OCI-LY7 (cell line): ENCODE data around the gene ZNF552. TPM values are rescaled to one million over a fixed set of nuclear protein-coding genes. Genes with fewer than 3 reads are reported as not detected.
A peak's percentile ranks its signal among the peaks of the same experiment; 100 is the strongest.

Source experiments
- BruUV-seq: library from RNA; stranded (reverse); fragments of 400-500 nt; replicated peaks from 2 replicates; lab custom pipeline; 2021; lab: Mats Ljungman, UMichigan
- CTCF ChIA-PET: fragments of 300-600 bp; sonication (Branson Sonifier 250); formaldehyde crosslinking; loops from one replicate; lab custom pipeline; 2022; ENCODE audit warnings: antibody characterized with exemption; ENCODE audit not compliant: unreplicated experiment; lab: Charles Lee
- POLR2A ChIA-PET: fragments of 300-600 bp; sonication (Branson Sonifier 250); formaldehyde crosslinking; loops from one replicate; lab custom pipeline; 2022; ENCODE audit warnings: antibody characterized with exemption; lab: Charles Lee
- DNase-seq: peaks from one replicate; pipeline ENCODE4 v3.0.0-alpha.2; 2015; ENCODE audit warnings: low spot score
- H2AFZ ChIP-seq: fragments of 200-600 bp; sonication (generic), shearing (Covaris generic); 2 replicates; pipeline ENCODE4 v1.6.1; 2014; ENCODE audit warnings: mild to moderate bottlenecking, antibody characterized with exemption, low read length, moderate library complexity
- H3K27ac ChIP-seq: fragments of 200-600 bp; sonication (generic); 2 replicates; pipeline ENCODE4 v1.5.1; 2014; ENCODE audit warnings: mixed run types, low read depth, mild to moderate bottlenecking, moderate library complexity, low read length, inconsistent platforms; ENCODE audit not compliant: poor library complexity, severe bottlenecking
- H3K36me3 ChIP-seq: fragments of 200-600 bp; sonication (generic); 2 replicates; pipeline ENCODE4 v1.6.1; 2014; ENCODE audit warnings: mild to moderate bottlenecking, antibody characterized with exemption, low read length, moderate library complexity, mixed read lengths; ENCODE audit not compliant: insufficient read depth
- H3K4me1 ChIP-seq: fragments of 200-600 bp; sonication (generic); 2 replicates; pipeline ENCODE4 v1.5.1; 2014; ENCODE audit warnings: mild to moderate bottlenecking, low read length; ENCODE audit not compliant: insufficient read depth, poor library complexity, severe bottlenecking
- H3K4me2 ChIP-seq: fragments of 200-600 bp; sonication (generic); 2 replicates; pipeline ENCODE4 v1.6.1; 2014; ENCODE audit warnings: mild to moderate bottlenecking, low read length
- H3K4me3 ChIP-seq: fragments of 200-600 bp; sonication (generic); 2 replicates; pipeline ENCODE4 v1.5.1; 2014; ENCODE audit warnings: mild to moderate bottlenecking, low read depth, low read length; ENCODE audit not compliant: poor library complexity, severe bottlenecking
- H3K79me2 ChIP-seq: fragments of 200-600 bp; sonication (generic); 2 replicates; pipeline ENCODE4 v1.6.1; 2016; ENCODE audit warnings: low read depth, mild to moderate bottlenecking, low read length, moderate library complexity, mixed read lengths; ENCODE audit not compliant: insufficient read depth
- H3K9me2 ChIP-seq: fragments of 200-600 bp; sonication (generic); 2 replicates; pipeline ENCODE4 v1.6.1; 2016; ENCODE audit warnings: mild to moderate bottlenecking, low read length, mixed read lengths; ENCODE audit not compliant: insufficient read depth
- H3K9me3 ChIP-seq: fragments of 200-600 bp; sonication (generic); 2 replicates; pipeline ENCODE4 v1.6.1; 2014; ENCODE audit warnings: mild to moderate bottlenecking, mixed run types, low read length, mixed read lengths
- H4K20me1 ChIP-seq: fragments of 200-600 bp; sonication (generic); 2 replicates; pipeline ENCODE4 v1.6.1; 2014; ENCODE audit warnings: mild to moderate bottlenecking, antibody characterized with exemption, low read length, moderate library complexity, mixed read lengths; ENCODE audit not compliant: insufficient read depth
- EZH2phosphoT487 ChIP-seq: fragments of 200-600 bp; sonication (generic); IDR thresholded peaks from 2 replicates; pipeline ENCODE4 v1.6.1; 2018; ENCODE audit warnings: low read depth, borderline replicate concordance, mild to moderate bottlenecking, mixed run types, antibody characterized with exemption, low read length, moderate library complexity, mixed read lengths
- intact Hi-C: fragments of 100-400 bp; cut with micrococcal nuclease; formaldehyde crosslinking; loops from one replicate; pipeline ENCODE4 v1.10.0; 2022; ENCODE audit not compliant: unreplicated experiment
- total RNA-seq, 2 experiments: library from RNA; depleted of rRNA in 1 of 2; stranded (reverse); fragments of >200 nt in 1 of 2; shearing (Covaris generic) in 1 of 2; gene quantifications; 2 replicates each; pipeline ENCODE4 v1.2.3, GENCODE V29; 2014 to 2022
- TF ChIP-seq, protein P1 (sequence below): fragments of 200-600 bp; sonication (generic); conservative IDR thresholded peaks from 2 replicates; pipeline ENCODE4 v1.5.1; 2014; ENCODE audit warnings: mild to moderate bottlenecking, antibody characterized with exemption, low read length, moderate library complexity, mixed read lengths

The ZNF552 gene
- total RNA-seq, 2 experiments from 2014 or later, result 8.6 to 11.4 TPM

DNA sequence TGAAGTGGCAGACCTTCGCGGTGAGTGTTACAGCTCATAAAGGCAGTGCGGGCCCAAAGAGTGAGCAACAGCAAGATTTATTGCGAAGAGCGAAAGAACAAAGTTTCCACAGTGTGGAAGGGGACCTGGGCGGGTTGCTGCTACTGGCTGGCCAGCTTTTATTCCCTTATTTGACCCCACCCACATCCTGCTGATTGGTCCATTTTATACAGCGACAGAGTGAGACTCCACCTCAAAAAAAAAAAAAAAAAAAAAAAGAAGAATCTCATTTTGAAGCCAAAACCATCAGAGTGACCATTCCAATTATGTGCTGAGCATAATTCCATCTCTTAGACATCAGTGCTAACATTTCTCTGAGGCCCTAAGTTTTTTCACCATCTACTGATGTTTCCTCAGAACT is 1.9 kb upstream of the ZNF552 start:
- TF ChIP-seq, protein P1, sequence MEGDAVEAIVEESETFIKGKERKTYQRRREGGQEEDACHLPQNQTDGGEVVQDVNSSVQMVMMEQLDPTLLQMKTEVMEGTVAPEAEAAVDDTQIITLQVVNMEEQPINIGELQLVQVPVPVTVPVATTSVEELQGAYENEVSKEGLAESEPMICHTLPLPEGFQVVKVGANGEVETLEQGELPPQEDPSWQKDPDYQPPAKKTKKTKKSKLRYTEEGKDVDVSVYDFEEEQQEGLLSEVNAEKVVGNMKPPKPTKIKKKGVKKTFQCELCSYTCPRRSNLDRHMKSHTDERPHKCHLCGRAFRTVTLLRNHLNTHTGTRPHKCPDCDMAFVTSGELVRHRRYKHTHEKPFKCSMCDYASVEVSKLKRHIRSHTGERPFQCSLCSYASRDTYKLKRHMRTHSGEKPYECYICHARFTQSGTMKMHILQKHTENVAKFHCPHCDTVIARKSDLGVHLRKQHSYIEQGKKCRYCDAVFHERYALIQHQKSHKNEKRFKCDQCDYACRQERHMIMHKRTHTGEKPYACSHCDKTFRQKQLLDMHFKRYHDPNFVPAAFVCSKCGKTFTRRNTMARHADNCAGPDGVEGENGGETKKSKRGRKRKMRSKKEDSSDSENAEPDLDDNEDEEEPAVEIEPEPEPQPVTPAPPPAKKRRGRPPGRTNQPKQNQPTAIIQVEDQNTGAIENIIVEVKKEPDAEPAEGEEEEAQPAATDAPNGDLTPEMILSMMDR, result no peak
- TF ChIP-seq EZH2phosphoT487, result no peak
- no peak overlapping the region for H3K4me3 ChIP-seq
- H3K9me2 ChIP-seq, result no peaks in the 10 kb centered on the region
- no peak overlapping the region for H2AFZ ChIP-seq
- peaks cover 24% of the 10 kb centered on the region for H3K36me3 ChIP-seq
- intact Hi-C loops, result no loop called here
- no peak overlapping the region for H3K27ac ChIP-seq
- BruUV-seq, result no TSS peak
- DNase-seq, result no peak
- H3K79me2 ChIP-seq, result peaks cover 34% of the 10 kb centered on the region
- H3K9me3 ChIP-seq, result no peaks in the 10 kb centered on the region
- H3K4me1 ChIP-seq, result peaks cover 35% of the 10 kb centered on the region
- H4K20me1 ChIP-seq, result peaks cover 4% of the 10 kb centered on the region; the same call in 1 of the 2 replicates
- no peak overlapping the region for H3K4me2 ChIP-seq
- CTCF ChIA-PET, result no interaction called here
- POLR2A ChIA-PET, result no interaction called here

DNA sequence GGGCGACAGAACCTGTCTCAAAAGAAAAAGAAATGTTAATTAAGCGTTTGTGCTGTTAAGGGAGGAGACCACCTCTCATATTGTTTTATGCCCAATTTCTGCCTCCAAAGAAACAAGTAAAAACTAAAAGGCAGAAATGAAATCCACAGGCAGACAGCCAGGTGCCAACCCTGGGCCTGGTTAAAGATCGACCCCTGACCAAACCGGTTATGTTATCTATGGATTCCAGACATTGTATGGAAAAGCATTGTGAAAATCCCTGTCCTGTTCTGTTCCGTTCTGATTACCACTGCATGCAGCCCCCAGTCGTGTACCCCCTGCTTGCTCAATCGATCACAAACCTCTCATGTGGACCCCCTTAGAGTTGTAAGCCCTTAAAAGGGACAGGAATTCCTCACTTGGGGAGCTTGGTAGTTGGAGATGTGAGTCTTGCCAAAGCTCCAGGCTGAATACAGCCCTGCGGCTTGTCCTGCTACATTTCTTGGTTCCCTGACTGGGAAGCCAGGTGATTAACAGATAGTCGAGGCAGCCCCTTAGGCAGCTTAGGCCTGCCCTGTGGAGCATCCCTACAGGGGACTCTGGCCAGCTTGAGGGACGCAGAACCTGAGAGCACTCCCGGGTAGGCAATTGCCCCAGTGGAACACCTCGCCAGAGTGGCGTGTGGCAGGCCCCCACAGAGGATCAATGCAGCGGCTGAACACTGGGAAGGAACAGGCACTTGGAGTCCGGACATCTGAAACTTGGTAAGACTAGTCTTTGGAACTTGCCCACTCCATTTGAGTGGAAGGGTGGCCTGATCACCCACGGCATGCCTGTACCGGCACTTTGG is 748 bp upstream of the ZNF552 start:
- CTCF ChIA-PET, result no interaction called here
- peaks cover 22% of the 10 kb centered on the region for H3K79me2 ChIP-seq
- H3K4me1 ChIP-seq, result peaks cover 28% of the 10 kb centered on the region

More for the DNA sequence above, 748 bp upstream of the ZNF552 start:
- DNase-seq, result no peak
- no peaks in the 10 kb centered on the region for H3K9me2 ChIP-seq
- H3K4me3 ChIP-seq, result peak overlapping the region; percentile 96
- H4K20me1 ChIP-seq, result no peaks in the 10 kb centered on the region
- H3K36me3 ChIP-seq, result peaks cover 15% of the 10 kb centered on the region
- peak overlapping the region; percentile 78 for H3K4me2 ChIP-seq
- BruUV-seq, result no TSS peak
- TF ChIP-seq, protein P1, result no peak
- H3K9me3 ChIP-seq, result no peaks in the 10 kb centered on the region
- intact Hi-C loops, result no loop called here
- POLR2A ChIA-PET, result interaction anchor here (0.6 kb wide), 1 partner anchor 38 kb away, joined by 3 read pairs; no protein-coding TSS in a partner anchor
- H3K27ac ChIP-seq, result no peak overlapping the region
- peak overlapping the region; percentile 68; the same call in 1 of the 2 replicates for H2AFZ ChIP-seq
